ENCODE results near the gene TUBA1C.

GRCh38 chr12:49309386-49309785, 44.5 kb downstream of the TUBA1C start:
- no peak for TF ChIP-seq CTCF (IDR thresholded peaks at IDR 0.05)
- no peak for TF ChIP-seq POLR2A (IDR thresholded peaks at IDR 0.05; ENCODE audit: low read depth)
- no peak for TF ChIP-seq POLR2AphosphoS5 (IDR thresholded peaks at IDR 0.05)
- no peak for TF ChIP-seq EP300 (IDR thresholded peaks at IDR 0.05)
